GM19468 (cell line): ENCODE measurements around the gene ETS1.
A peak's percentile ranks its signal among the peaks of the same experiment; 100 is the strongest.

Experiments used
- ATAC-seq: cut with Tn5 transposase; IDR thresholded peaks from one replicate; pipeline ENCODE4 v1.9.1; 2021; ENCODE audit warnings: mild to moderate bottlenecking, moderate library complexity, moderate number of reproducible peaks; ENCODE audit not compliant: unreplicated experiment; ENCODE audit errors: extremely low read depth

ETS1 gene

DNA sequence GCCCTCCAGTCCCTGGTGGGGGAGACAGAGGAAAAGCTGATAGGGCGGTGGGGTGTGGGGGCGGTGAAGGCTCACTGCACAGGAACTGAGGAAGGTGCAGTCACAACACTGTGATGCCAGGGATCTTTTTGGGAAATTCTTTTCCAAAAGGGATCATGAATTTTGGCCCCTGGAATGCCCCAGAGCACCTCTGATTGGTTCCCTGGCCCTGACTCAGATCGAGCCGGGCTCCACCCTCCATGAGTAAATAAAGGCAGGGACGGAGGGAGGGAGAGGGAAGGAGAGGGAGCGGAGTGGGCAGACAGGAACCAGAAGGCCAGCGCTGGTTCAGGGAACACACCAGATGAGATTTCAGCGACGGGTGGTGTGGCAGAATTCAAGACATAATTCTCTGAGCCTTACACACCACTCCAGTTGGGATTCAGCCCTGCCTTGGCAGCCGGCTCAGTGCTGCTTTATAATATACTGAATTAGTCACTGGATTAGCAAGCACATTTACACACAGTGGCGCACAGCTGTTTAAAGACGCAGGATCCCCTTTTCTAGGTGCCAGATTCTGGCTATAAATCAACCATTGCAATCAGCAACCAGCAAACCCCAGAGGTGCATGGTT lies 80.3 kb downstream of the ETS1 start:
- no peak for ATAC-seq

DNA sequence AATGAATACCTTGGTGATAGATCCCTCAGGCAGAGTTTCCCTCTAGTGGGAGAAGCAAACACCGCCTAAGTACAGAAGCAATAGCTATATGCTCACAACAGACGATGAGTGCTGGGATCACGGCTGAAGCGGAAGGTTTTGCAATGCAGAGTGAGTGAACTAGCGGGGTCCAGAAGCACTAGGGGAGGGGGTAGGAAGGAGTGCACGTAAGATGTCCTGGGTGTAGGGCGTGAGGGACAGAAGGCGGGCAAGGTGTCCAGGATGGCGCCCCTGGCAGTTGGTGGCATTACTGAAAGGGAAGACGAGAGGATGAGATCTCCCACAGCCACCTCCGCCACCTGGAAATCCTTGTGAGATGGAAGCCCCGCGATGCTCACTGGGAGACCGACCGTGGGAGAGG lies 81.0 kb downstream of the ETS1 start:
- ATAC-seq: no peak

DNA sequence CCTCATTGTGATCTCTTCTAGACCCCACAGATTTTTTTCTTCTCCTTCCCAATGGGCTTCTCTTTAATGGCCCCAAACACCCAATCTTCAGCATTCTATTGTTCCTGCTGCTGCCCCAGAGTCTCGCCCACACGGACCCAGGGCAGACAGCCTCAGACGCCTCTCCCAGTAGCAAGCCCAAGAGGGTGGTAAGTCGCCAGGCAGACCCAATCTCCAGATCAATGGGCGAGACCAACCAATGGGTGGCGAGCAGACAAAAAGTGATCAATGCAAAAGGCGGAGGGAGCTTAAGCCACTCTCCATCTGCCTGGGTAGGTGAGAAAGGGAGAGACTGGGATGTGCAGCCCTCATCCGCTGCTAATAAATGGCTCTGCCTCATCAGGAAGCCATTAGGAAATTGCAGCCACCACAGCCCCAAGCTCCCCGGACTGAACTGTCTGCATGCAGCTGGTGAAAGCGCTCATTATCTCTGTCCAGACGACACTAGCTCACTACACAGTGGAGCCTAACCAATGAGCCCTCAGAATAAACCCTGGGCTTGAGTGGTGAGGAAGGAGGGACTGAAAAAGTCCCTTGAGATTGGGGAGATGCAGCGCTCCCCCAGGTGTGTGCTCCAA lies 81.8 kb downstream of the ETS1 start:
- ATAC-seq: no peak

DNA sequence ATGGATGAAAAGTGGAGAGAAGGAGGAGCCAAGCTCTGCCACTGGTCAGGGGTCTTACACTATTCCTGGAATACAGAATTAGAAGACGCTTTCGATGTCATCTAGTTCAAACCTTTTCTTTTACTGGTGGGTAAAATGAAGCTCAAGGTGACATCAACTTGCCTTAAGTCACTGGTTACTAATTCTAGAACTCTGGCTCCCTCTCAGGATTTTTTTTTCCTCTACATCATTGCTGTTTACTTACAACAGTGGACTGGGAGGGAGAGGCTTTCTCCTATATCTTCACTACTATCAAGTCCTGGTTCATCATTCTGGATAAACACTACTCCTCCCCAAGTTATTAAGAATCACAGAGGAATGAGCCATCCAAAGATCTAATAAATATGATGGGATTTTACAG lies 82.9 kb downstream of the ETS1 start:
- ATAC-seq: no peak

DNA sequence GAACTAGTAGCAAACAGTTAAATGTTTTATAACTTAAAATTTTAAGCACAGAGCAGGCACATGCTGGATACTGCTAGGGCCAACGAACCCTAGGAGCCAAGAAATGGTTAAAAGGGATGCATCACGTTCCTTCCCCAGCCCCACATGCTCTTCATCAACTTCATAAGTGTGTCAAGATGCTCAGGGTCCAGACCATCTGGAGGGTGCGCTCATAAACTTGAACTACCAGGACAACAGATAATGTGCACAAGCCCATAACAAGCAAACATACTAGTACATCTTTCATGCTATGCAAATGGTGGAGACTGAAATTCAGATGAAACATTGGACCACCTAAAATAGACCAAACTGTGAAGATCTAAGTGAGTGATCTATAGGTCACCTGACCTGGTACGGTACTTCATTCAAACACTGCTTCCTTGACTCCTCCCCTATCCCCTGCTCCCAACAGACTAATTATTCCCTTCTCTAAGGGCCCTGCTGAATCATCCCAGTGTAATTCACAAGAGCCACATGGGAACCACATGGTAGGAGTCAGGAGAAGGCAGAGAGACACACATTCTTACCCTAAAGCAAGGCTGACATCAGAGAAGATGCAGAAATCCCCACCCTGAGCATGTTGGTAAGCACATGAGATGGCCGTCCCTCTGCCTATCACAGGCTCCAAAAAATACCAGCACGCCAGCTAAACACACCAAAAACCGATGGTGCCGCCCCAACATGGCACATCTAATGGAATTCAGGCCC lies 83.9 kb downstream of the ETS1 start:
- no peak for ATAC-seq

DNA sequence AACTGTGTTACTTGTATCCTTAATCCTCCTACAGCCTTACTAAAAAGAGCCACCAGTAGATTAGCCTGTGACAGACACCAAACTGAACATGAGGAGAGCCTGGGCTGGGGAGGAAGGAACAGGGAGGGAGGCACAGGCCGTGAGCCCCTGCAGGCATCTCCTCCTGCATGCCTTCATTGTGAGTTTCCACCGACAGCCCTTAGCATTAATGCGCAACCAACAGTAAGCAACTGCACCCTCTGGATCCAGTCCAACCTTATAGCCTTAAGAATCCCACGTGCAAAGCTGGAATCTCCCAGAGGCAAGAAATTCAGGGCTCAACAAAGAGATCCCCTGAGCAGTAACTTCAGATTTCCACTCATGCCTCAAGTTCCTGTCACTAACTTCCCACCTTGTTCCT lies 84.6 kb downstream of the ETS1 start:
- no peak for ATAC-seq

DNA sequence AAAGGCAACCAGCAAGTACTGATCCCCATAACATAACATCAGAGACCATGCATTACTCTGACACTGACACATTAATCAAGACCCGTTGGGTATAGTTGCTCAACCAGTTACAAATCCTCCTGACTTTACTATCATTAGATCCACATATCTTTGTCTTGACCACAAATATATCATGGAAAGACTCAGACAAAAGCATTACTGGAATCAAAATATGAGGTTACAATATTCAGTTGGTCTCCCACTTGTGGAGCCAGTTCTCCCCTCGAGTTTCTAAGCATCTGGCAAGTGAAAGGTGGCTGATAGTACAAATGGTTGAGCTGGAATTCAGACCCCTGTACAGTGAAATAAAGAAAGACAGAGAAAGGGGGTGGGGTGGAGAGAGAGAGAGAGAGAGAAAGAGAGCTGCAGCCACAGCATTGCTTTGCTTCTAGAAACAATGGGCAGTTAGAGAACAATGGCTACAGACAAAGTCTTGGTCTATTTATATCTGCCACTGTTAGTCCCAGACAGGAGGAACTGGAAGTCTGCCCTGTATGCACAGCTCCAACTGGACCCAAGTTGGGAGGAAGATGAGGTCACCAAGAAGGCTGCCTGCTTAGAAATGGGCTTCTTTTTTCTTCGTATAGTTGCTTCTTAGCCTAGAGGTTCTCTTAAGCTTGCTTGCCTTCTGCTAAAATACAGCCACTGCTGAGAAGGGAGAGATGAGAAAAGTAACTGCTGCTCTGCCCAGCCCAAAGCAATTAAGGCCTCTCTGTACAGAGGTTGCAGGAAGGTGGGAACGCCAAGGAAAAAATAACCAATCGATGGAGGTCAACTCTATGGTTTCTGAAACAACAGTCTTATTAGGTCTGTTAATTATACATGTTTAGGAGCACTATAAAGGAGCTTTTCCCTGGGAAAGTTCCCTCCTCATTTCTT lies 85.5 kb downstream of the ETS1 start:
- no peak for ATAC-seq

DNA sequence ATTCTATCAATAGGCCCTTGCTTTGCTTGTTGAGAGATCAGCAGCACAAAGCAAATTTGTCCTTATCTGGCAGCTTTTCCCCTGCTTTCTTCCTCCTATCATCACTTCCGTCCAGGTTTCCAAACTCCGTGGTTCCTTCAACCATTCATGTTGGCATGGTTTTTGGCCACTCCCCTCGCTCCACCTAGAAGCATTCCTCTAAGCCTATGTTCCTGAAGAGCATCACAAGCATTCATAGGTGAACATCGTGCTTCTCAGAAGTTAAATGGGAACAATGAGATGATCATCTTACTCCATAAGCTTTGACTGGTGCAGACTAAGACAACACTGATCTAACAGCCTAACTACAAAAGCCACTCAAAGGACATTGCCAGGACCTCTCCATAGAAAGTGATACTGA lies 86.3 kb downstream of the ETS1 start:
- no peak for ATAC-seq

DNA sequence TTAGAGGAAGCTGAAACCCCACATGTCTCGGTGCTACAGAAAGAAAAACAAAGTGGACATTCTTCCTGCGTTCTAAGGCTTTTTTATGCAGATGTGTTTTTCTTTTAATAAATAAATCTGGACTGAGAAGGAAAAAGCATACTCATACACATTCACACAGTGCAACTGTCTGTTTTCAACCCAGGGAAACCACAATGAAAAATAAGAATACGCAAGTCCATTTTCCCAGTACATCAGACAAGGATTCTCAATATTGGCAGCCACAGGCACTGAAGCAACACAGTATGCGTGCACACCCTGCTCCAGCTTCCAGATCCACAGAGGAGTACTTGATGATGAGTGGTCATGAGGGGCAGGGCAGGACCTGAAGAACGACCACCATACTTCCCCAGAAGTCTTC lies 86.9 kb downstream of the ETS1 start:
- no peak for ATAC-seq

DNA sequence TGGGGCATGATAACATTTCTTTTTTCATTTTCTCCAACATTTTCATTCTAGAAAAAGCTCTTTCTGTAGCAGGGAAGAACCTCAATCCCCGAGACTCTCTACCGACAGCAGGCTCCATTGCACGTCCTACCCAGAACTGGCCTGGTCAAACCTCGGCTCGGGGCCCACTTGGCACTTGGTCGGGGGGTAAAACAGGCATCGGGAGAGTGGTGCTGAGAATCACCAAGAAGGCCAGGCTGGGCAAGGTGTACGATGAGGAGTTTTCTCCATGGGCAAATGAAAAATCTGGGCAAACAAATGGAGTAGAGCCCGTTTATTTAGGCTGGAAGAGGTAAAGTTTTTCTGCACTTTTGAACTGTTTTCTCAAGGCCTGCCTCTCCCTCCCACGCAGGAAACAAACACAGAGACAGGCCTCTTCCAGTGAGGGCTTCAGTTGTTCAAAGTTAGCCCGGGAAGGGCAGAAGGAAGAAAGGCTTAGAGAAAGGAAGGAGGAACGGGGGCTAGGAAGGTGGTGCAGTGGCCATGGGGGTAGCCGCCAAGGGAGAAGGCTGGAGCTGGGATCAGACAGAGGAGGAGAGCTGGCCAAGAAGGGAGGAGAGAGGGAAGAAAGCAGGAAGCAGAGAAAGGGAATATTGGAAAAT lies 87.6 kb downstream of the ETS1 start:
- no peak for ATAC-seq

DNA sequence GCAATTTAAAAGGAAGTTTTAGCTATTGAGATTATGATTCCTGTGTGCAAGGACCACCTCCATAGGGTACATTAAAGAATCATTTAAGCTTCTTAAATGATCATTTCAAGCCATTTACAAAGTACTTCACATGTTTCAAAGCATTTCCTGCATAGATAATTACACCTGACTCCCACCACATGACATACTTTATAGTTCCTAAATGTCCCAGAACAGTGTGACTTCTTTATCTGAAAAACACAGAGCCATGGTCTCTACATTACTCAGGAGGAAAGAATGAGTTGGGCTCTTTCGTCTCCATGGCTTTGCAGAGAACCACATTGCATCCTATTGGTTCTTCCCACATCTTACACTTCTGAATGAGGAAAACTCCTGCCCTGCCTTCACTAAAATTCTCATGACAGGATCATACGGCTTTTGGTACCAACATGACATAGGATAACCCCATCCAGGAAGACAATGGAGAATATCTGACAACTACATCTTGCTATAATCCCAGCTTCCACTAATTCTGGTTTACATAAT lies 88.6 kb downstream of the ETS1 start:
- ATAC-seq: no peak

DNA sequence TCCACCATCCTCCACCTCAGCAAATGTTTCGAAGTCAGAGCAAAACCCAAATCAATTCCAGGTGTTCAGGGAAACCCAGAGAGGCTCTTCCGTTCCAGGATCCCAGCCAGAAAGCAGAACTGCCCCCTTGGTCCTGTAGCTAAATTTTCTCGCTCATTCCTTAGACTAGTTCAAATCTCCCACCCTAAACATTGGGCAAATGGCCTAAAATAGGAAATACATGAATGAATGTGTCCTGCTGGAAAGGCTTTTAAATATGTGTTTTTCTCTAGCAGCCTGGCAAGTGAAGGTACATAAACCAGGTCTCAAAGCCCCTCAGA lies 89.6 kb downstream of the ETS1 start:
- no peak for ATAC-seq

DNA sequence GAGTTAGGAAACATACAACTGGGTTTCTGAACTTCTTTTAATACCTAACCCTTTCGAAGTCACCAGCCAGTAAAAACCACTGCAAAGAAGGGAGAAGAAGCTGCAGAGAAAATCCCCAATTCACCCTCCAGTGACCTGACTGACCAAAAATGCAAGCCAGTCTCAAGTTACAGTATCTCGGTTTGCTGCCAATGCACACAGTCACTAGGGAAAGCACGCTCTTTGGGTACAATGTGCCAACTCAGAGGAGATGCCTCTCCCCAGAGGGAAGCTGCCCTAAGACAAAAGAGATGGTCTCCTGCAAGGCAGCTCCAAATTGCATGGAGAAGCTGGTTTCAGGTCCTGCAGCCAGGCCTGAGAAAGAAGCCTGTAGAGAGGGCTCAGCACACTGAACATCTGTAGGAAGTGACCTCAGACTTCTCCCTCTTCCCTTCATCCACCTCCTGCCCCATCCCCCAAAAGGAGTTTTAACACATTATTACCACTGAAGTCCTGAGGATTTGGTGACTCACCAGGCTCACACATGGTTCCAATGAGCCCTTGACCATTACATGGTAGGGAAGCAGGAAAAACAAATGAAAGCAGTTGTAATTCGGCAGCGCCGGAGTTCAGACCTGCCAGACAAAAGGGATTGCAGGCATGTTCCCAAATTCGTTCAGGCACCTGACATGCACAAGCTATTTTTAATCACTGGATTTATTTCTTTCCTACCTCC lies 90.1 kb downstream of the ETS1 start:
- peak; percentile 47 for ATAC-seq

DNA sequence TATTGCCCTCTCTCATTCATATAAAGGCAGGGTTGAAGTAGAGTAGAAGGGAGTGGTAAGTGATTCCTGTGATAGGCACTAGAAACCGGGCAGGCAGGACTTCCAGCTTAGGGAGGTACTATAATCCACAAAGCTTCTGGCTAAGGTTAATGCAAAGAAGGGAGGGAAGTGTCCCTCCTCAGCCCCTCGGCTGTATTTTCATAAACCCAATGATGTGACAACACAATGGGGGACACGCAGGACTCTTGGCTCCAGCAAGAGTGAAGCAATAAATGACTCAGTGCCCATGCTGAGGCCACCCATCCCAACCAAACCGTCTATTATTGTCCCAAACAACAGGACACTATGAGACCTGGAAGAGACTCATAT lies 90.7 kb downstream of the ETS1 start:
- no peak for ATAC-seq

DNA sequence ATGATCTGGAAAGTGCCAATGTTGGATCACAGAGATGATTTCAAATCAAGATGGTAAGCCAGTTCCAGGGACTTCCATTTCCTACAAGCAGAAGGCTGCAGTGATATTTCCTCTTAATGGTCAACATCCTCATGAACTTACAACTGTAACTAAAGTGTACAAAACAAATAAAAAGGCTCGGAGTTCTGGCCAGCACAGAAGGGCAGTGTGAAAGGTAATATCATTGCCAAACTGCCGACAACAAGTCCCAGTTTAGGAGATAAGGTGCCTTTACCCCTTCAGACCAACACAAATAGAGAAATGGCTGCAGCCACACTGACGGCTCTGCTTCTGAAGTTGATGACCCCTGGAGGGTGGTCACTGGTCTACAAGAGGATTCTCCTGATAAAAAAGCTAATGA lies 91.1 kb downstream of the ETS1 start:
- no peak for ATAC-seq

DNA sequence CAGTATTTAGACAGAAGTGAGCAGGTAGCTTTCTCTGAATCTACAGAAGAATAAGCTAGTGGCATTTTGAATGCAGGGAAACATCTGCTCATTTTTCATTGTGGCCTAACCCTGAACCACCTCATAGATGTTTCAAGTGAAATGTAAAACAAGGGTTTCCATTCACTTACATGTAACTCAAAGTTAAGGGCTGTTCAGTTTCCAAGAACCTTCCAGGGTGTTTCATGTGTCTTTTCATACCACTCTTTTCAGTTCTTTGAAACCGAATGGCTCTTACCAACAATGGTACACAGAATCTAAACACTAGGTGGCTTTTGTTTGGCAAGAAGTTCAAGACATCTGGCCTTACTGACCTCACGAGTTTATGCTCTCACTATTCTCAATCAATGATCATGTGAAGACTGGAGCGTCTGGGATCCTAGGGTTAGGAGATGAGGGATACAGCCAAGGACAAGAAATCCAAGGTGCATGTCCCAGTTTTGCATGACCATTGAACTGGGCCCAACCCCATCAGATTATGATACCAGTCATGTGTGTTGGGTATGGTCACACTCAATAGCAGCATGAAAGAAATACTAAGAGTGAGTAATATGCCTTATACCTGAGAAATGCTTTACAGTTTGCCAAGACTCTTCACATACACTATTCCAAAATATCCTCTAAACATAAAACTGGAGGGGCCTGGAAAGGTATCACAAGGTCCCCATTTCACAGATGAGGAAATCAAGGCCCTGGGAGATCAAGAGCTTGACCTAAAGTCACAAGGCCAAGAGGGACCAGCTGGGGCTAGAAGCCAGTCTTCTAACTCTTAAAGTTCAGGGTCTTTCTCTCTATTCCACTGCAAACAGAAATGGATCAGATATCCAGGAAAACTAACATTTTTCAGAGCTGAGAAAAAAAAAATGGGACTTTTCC lies 92.7 kb downstream of the ETS1 start:
- ATAC-seq: no peak

DNA sequence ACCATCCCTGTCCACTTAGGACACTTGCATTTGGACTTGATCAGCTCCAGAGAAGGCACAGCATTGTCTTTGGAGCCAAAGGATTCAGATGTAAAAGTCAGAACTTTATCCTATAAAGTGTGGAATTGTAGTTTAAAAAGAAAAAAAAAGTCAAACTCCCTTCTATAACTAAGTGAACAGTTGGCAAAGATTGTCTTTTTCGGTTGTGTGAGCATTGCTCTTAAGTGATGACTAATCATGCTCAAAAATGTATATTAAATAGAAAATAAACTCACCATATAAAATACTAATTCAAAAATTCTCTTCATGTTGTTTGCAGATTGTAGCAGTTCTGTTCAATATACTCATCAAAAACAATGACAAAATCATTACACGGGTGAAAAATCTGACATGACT lies 93.8 kb downstream of the ETS1 start:
- ATAC-seq: no peak

DNA sequence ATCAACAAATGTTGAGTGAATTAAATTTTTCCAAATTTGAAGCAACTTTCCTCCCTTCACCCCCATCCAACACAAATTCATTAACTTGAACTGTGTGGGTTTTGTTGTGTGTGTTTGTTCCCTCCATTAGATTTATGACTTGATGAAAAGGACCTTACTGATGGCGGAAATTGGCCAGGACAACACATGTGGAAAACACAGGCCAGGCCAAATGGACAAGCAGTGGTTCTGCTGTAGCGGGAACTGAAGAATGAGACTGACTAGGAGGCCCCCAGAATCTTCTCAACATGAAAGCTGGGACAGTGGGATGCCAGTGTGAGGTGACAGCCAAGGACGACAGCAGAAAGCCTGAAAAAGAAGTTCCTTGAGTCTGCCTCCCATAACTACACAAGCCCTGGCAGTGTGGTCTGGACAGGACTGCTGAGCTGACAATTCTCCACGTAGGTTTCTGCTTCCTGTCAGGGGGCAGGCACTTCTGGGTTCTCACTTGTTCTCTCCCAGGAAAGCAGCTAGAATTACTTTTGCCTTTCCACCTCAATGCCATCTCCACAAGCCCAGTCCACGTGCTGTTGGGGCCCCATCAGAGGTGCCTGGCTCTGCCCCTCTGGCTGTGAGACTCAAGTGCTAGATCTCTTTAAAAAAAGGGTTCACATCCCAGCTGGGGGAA lies 94.3 kb downstream of the ETS1 start:
- ATAC-seq: no peak
